GM18951 (cell line): ENCODE data around the gene NODAL.
A peak's percentile ranks its signal among the peaks of the same experiment; 100 is the strongest.

Experiments
- POLR2A ChIP-seq: IDR thresholded peaks from 4 replicates; pipeline ENCODE4 v1.6.1; 2011; ENCODE audit warnings: mild to moderate bottlenecking; ENCODE audit not compliant: insufficient read length, insufficient read depth; ENCODE audit errors: extremely low read depth
- in situ Hi-C: fragments of 300-500 bp; cut with MboI; formaldehyde crosslinking; loops from one replicate; pipeline ENCODE4 v1.12.0; 2022; ENCODE audit warnings: low sequenced_read_pairs, mixed read lengths, inconsistent platforms; ENCODE audit not compliant: unreplicated experiment

The NODAL gene

DNA sequence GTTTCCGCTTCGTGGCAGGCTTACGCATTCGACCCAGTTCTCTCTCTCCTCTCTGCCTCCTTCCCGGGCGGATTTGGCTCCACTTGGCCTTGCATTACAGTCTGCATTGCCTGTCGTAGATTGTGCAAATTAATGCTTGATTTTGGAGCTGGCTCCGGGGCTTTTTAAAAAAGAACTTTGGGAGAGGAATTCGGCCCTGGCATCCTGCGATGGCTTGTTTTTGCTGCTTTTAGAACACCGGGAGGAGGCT lies 36.8 kb downstream of the NODAL start:
- in situ Hi-C loops: no loop called here
- TF ChIP-seq POLR2A: no peak

DNA sequence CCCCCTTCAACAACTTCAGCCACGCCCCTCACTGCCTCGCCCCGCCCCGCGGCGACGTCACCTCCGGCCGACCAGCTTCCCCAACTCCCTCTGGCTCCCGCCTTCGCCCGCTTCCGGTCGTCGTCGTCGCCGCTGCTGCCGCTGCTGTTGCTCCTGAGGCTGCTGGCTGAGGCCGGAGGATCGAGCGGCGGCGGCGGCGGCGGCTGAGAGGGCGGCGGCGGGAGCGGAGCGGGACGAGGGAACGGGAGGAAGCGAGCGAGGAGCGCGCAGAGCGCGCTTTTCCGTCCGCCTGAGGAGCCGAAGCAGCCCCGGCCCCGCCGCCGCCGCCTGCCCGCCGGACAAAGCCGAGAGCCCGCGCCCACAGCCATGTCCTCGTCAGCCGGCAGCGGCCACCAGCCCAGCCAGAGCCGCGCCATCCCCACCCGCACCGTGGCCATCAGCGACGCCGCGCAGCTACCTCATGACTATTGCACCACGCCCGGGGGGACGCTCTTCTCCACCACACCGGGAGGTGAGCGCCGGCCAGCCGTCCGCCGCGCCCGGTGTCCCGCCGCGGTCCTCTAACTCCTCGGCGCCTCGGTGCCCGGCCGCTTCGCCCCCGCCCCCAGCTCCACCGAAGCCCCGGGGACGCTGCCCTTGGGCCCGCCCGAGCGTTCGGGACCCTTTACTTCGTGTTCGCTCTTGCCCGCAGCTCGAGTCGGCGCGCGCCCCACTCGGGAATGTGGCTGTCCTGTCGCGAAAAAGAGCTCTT lies 37.3 kb downstream of the NODAL start, which contains the start of gene EIF4EBP2:
TSS of gene EIF4EBP2 (plus strand) at position 110 of the 751 bp plus-strand sequence. CDS start at position 367, 257 bp downstream.
- TF ChIP-seq POLR2A: peak; percentile 97
- in situ Hi-C loops: no loop called here

DNA sequence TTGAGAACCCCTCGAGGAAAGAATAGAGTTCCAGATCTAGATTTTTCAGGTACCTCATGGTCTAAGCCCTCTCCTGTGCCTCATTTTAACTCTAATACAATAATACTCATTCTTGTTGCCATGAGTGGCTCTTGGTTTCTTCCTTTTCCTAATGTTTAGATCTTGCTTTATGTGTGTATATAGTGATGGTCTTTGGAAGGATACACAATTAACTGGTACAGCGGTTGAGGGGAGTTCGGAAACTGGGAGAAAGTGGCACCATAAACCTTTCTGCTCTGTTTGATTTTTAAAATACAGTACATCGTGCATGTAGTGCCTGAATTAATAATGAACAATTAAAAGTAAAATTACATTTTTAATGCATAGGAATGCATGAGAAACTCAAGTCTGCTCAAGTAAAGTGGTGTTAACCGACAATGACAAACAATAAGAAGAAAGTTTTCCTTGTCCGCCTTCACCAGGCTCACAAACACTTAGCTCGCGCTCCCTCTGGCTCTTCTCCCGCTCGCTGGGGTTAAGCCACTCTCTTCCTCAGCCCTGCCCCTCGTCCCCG lies 37.9 kb downstream of the NODAL start:
- TF ChIP-seq POLR2A: no peak
- in situ Hi-C loops: no loop called here

DNA sequence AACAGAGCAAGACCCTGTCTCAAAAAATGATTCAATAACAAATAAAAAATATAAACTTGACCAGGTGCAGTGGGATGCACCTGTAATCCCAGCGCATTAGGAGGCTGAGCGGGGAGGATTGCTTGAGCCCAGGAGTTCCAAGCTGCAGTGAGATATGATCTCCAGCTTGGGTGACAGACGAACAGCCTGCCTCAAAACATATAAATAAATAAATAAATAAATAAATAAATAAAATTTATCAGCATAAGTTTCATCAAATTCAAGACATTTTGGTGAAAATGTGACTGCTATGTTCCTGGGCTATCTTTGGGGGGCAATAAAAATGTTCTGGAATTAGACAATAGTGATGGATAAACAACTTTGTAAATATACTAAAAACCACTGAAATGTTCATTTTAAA lies 42.3 kb downstream of the NODAL start:
- in situ Hi-C loops: no loop called here

GRCh38 chr10:70396140-70396539 lies 45.3 kb downstream of the NODAL start:
- TF ChIP-seq POLR2A: no peak
- in situ Hi-C loops: no loop called here

More for the DNA sequence above, 42.3 kb downstream of the NODAL start:
- TF ChIP-seq POLR2A: no peak

GRCh38 chr10:70391654-70392053 lies 49.8 kb downstream of the NODAL start:
- in situ Hi-C loops: no loop called here
- TF ChIP-seq POLR2A: no peak
